HG02588 (cell line): ENCODE data around the gene PARPBP.
A peak's percentile ranks its signal among the peaks of the same experiment; 100 is the strongest.
"Not testable (repeated sequence)": the region's sequence is repeated elsewhere in the genome, so short reads cannot be mapped to it uniquely, and the experiment has no call there.

ENCODE experiments used
- ATAC-seq: cut with Tn5 transposase; IDR thresholded peaks from one replicate; pipeline ENCODE4 v1.9.1; 2021; ENCODE audit warnings: mild to moderate bottlenecking, moderate library complexity; ENCODE audit not compliant: unreplicated experiment

Gene PARPBP

DNA sequence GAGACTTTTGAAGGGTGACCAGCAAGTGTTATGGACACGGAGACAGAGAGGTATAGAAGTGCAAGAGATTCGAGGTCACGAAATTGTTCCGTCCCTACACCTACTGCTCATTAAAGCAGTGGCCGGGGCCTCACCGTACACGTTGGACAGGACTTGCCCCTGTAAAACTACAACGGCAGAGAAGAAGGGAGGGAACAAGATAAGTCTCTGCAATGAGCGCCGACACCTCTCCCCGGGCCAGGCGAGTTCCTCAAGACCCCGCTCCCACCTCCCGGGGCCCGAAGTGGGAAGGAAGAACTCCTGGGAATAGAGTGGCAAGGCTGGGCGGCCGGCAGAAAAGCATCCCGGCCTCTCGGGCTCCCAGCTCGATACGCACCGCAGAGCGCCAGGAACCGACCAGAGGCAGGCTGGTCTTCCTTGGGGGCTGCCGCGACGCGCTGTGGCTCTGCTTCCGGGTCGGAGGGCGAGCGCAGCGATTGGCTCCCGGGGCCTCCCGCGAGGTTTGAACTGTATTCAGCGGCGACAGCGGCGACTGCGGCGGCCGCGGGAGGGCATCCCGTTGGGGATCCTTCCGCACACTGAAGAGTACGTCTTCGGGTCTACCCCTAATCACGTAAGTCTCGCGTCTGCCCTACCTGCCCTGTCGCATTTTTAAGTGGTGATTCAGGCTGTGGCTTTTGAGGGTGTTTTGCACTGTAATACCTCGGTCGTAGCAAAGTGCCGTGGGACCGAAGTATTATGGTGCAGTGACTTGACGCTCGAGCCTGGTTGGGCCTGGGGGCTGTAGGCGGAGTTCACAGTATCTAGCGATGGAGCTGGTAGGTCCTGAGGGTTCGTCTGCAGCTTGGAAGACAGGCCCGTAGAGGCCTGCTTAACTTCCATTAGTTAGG lies at the start of gene PARPBP, which contains the start of gene NUP37:
TSS of gene PARPBP (plus strand) at position 510 of the 890 bp plus-strand sequence. CDS start 3,706 bp downstream, outside the sequence.
TSS of gene NUP37 (minus strand) at position 441 of the 890 bp plus-strand sequence. CDS start 1,596 bp downstream, outside the sequence.
- peak; percentile 96 for ATAC-seq

GRCh38 chr12:102072092-102072491 lies 47.9 kb upstream of the PARPBP start:
- not testable (repeated sequence) for ATAC-seq

DNA sequence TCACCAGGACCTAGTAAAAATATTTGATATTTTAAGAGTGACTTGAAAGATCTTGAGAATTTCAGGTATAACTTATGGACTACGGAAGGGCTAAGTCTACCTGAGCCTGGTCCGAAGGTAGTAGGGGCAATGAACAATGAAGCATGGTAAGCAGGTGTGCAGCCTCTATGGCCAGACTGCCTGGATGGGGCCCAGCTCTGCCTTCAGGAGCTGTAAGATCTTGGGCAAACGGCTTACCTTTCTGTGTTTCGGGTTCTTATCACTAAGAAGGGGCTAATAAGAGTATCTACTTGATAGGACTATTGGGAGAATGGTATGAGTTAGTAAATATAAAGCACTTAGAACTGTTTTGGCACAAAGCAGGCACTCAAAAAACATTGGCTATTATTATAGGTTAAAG lies 39.1 kb upstream of the PARPBP start:
- no peak for ATAC-seq

GRCh38 chr12:102089228-102089835 lies 30.7 kb upstream of the PARPBP start:
- ATAC-seq, result not testable (repeated sequence)

DNA sequence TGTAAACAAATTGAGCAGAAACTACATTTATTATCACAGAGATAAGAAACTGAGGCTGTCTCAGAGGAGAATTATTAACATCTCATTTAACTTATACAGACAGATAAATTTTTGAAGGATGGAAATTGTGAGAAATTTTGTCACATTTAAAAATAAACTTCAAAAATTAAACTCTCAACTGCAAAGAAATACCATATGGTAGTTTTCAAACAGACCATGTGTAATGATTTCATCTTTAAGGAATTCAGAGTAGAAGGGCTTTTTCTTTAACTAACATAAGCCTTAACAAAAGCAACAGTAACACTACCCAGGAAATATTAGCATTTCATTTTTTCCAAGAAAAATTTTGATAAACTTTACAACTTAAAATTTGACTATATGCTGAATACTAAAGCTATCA lies 26.7 kb upstream of the PARPBP start:
- ATAC-seq, result no peak

GRCh38 chr12:102095677-102096263 lies 24.2 kb upstream of the PARPBP start:
- ATAC-seq, result no peak

- no peak for ATAC-seq
These were observed 23.1 kb upstream of the PARPBP start for GRCh38 chr12:102096855-102097254.

- no peak for ATAC-seq
These were observed 13.1 kb upstream of the PARPBP start for GRCh38 chr12:102106905-102107304.

DNA sequence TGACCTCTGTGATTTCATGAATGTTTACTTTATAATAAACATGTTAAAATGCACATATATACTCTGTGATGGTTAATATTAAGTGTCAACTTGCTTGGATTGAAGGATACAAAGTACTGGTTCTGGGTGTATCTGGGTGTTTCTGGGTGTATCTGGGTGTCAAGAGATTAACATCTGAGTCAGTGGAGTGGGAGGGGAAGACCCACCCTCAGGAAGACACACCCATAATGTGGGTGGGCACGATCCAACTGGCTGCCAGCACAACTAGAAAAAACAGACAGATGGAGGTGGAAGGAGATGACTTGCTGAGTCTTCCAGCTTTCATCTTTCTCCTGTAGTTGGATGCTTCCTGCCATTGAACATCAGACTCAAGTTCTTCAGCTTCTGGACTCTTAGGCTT lies 12.0 kb upstream of the PARPBP start:
- no peak for ATAC-seq

DNA sequence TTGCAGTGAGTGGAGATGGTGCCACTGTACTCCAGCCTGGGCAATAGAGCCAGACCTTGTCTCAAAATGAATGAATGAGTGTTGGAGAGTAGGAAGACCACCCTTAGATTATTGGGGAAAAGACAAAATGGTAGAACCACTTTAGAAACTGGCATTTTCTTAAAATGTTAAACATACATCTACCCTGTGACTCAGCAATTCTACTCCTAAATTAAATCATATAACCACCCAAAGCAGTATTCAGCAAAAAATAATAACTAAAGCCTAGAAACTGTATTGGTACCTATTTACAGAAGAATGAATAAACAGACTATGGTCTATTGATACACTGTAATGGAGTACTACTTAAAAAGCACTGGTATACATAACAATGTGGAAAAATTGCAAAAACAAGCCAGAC lies 9.2 kb upstream of the PARPBP start:
- no peak for ATAC-seq

DNA sequence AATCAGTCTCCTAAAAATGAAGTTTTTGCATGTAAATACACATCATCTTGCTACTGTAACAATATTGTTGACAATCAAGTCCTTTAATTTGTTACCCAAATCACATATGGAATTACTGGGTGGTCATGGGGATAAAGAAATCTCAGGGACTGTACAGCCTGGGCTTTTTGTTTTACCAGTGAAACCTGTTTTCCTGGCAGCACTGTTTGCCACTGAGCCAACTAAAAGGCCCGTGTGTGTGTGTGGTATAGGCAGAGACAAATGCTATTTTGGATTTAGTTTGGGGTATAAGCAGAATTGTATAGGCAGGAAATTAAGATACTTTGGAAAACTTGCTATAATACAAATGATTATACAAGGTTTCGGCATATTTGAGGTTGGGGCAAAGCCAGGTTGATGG lies 5.8 kb upstream of the PARPBP start:
- no peak for ATAC-seq

- ATAC-seq, result no peak
These were observed 3.6 kb upstream of the PARPBP start for GRCh38 chr12:102116392-102116791.

DNA sequence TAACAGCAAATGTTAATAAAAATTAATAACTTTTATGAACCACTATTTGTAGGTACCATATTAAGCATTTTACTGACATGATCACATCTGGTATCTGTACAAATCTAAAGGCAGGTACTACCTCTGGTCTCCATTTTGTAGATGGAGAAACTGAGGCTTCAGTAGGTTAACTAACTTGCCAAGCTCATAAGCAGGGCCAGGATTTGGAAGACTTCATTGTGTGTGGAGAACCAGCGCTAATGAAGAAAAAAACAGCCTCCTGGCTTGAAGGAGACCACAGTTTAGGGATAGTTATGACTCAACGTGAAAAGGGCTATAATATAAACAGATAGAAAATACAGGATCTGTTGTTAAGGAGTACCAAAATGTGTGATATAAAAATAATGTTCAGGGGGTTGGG lies 1.1 kb upstream of the PARPBP start:
- no peak for ATAC-seq

GRCh38 chr12:102120564-102120873 lies 536 bp downstream of the PARPBP start:
- no peak for ATAC-seq

- no peak for ATAC-seq
These were observed 903 bp downstream of the PARPBP start for GRCh38 chr12:102120886-102121285.

DNA sequence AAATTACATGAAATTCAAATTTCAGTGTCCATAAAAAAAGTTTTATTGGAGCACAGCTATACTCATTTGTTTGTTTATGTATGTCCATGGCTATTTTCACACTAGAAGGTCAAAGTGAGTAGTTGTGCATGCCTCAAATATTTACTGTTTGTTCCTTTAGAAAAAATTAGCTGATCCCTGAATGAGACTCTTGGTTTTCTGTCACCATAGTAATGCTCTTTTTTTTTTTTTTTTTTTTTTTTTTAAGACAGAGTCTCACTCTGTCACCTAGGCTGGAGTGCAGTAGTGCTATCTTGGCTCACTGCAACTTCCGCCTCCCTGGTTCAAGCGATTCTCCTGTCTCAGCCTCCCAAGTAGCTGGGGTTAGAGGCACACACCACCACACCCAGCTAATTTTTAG lies 1.3 kb downstream of the PARPBP start:
- not testable (repeated sequence) for ATAC-seq

- not testable (repeated sequence) for ATAC-seq
These were observed 10.7 kb downstream of the PARPBP start for GRCh38 chr12:102130720-102131119.

DNA sequence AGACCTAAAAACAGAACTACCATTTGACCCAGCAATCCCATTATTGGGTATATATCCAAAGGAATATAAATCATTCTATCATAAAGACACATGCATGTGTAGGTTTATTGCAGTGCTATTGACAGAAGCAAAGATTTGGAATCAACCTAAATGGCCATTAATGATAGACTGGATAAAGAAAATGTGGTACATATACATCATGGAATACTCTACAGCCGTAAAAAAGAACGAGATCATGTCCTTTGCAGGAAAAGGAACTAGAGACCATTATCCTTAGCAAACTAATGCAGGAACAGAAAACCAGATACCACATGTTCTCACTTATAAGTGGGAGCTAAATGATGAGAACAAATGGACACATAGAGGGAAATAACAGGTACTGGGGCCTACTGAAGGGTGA lies 11.5 kb downstream of the PARPBP start:
- not testable (repeated sequence) for ATAC-seq

GRCh38 chr12:102137619-102138018 lies 17.6 kb downstream of the PARPBP start:
- not testable (repeated sequence) for ATAC-seq

GRCh38 chr12:102142866-102143373 lies 22.9 kb downstream of the PARPBP start:
- not testable (repeated sequence) for ATAC-seq

DNA sequence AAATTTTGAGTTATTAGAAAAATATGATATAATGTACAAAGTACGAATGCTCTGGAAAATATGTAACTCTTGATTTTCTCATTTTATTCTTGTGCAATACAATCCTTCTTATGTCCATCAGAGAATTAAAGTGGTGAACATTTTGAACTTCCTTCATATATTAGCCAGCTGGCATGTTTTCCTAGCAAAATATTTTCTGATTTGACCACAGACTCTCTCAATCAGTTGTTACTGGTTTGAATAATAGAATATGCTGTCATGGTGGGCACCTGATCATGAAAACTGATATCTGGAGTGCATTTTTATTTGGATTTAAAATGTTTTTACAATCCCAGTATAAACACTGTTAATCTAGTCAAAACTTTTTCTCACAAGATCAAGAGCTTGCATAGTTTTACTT lies 24.2 kb downstream of the PARPBP start:
- no peak for ATAC-seq
